SK-N-MC (cell line): ENCODE data around the gene NTN4.

Source experiments
- EZH2 ChIP-seq: fragments of 200-600 bp; sonication (generic); IDR thresholded peaks from one replicate; pipeline ENCODE4 v1.6.1; 2017; ENCODE audit warnings: antibody characterized with exemption
- POLR2AphosphoS5 ChIP-seq: IDR thresholded peaks from 2 replicates; pipeline ENCODE4 v1.6.1; 2012; ENCODE audit warnings: mild to moderate bottlenecking, low read depth, low read length, borderline replicate concordance

DNA sequence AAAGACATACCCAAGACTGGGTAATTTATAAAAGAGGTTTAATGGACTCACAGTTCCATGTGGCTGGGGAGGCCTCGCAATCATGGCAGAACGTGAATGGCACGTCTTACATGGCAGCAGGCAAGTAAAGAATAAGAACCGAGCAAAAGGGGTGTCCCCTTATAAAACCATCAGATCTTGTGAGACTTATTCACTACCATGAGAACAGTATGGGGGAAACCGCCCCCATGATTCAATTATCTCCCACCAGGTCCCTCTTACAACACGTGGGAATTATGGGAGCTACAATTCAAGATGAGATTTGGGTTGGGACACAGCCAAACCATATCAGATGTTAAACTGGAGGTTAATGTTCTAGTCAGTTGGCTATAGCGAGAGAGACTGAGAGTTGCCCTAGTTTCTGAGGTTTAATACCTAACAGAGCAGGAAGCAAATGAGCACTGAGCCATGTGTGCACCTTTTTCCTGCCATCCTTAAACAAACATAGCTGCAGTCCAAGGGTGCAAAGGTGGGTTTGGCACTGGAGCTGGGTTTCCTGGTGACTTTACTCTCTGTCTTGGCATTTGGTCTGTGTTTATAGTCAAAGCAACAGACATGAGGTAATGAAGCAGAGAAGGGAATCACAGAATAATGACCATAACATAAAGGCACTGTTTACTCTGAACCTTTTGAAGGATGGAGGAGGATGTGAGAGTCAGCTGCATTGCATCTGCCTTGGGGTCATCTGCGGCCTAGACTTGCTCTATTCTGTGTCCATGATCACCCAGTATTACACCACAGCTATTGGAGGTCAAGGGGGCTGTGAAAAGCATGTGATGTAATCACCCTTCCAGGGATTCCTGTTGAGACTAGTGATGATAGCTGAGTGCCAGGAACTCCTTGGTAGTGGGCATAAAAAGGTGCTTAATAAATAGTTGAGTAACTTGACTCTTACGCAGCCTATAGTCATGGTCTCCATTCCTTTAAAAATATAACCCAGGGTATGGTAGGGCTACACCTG, 155.6 kb downstream of the NTN4 start:
- TF ChIP-seq EZH2: no peak
- TF ChIP-seq POLR2AphosphoS5: no peak
